GM21528 (cell line): ENCODE data around the gene ZBTB9.

Experiments used
- ATAC-seq: cut with Tn5 transposase; IDR thresholded peaks from one replicate; pipeline ENCODE4 v1.9.1; 2021; ENCODE audit warnings: mild to moderate bottlenecking, moderate library complexity; ENCODE audit not compliant: unreplicated experiment, low FRiP score

The ZBTB9 gene

DNA sequence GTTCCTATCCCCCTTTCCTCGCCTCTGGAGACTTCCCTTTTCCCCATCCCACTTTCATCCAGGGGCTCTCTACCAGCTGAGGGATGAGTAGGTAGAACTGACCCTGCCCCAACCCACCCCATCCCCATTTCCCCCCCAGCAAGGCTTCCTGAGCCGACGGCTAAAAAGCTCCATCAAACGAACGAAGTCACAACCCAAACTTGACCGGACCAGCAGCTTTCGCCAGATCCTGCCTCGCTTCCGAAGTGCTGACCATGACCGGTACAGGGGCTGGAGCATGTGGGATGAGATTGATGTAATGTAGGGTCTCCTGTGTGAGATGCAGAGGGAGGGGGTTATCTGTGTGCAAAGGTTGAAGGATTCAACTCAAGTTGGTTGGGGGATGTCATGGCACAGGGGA is 21.8 kb upstream of the ZBTB9 start:
- no peak for ATAC-seq

- no peak for ATAC-seq
Measured at GRCh38 chr6:33433001-33433543, 21.3 kb upstream of the ZBTB9 start.

GRCh38 chr6:33433544-33434191 is 20.7 kb upstream of the ZBTB9 start:
- ATAC-seq: no peak

- ATAC-seq: no peak
Measured at GRCh38 chr6:33434961-33435360, 19.4 kb upstream of the ZBTB9 start.

DNA sequence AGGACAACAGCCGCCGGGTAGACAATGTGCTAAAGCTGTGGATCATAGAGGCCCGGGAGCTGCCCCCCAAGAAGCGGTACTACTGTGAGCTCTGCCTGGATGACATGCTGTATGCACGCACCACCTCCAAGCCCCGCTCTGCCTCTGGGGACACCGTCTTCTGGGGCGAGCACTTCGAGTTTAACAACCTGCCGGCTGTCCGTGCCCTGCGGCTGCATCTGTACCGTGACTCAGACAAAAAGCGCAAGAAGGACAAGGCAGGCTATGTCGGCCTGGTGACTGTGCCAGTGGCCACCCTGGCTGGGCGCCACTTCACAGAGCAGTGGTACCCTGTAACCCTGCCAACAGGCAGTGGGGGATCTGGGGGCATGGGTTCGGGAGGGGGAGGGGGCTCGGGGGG is 16.7 kb upstream of the ZBTB9 start:
- ATAC-seq: no peak

DNA sequence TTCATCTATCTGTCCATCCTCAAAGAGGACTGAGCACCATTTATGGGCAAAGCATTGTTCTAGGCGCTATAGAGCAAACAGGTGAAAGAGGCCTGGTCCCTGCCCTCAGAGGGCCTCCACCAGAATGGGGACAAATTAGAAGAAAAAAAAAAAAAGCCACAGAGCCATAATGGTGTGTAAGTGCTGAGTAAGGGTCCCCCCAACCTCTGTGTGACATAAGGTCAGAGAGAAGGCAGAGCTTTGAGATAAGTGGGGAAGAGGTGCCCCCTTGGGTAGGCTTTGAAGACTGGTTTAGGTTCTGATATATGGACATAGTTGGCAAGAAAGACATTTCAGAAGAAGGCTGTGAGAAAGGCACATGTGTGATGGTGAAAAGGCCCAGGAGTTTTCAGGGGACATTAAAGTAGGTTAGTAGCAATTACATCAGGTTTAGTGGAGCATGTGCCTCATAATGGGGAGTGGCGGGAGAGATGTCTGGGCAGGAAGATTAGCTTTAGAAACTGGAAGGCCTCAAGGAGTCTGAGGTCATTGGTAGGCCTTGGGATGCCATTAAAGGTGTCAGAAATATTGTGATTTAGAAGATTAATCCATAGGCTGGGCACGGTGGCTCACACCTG is 15.3 kb upstream of the ZBTB9 start:
- no peak for ATAC-seq

DNA sequence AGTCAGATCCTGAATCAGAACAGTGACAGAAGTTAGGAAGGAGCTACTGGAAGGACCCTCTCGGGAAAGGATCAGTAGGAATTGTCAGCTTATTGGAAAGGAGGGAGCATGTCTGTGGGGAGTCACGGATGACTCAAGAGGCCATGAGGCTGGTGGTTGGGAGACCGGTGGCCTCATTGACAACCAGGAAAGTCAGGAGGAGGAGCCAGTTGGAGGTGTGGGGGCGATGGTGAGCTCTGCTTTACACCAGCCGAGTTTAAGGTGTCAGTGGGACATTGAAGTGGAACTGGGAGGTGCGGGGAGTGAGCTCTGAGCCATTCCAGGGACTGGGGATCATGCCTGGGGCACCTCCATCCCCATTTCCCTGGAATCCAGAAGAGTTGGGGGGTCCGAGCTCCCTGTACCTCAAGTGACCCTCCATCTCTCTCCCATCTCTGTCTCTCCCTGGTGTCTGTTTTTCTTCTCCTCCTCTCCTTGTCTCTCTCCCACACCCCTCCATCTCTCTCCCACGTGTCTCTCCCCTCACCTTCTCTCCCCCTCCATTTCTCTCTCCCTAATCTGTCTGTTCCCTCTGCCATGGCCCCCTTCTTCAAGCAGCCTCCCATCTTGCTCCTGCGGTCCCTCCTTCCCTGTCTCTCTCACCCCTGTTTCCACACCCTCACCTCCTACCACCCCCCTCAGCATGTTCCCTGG is 14.3 kb upstream of the ZBTB9 start:
- no peak for ATAC-seq

- ATAC-seq: no peak
Measured at GRCh38 chr6:33440649-33441309, 13.6 kb upstream of the ZBTB9 start.

DNA sequence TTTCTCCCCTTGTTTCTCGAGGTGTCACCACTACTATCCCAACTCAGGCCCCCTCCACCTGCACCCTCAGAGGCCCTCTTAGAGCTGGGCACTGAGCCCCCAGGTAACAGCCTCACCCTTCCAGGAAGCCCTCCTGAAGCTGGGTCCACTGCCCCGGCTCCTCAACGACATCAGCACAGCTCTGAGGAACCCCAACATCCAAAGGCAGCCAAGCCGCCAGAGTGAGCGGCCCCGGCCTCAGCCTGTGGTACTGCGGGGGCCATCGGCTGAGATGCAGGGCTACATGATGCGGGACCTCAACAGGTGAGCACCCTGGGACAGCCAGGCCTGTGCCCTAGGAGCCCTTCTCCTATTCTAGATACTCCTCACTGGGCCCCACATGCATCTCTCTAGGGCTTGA is 12.9 kb upstream of the ZBTB9 start:
- ATAC-seq: no peak

DNA sequence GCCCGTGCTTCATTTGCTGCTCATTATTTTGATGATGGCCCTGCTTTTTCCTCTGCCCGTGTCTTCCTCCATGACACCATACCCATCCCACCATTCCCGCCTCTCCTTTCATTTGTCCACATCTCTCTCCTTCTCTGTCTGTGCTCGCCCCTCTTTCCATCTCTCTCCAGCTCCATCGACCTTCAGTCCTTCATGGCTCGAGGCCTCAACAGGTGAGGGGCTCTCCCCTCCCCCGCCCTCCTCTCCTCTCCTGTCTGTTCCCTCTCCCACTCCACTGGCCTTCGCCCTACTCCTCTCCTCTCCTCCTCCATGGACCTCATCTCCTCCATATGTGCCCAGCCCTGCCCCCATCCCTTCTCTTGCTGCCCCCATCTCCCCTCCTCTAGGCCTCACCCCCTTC is 12.1 kb upstream of the ZBTB9 start:
- ATAC-seq: no peak

DNA sequence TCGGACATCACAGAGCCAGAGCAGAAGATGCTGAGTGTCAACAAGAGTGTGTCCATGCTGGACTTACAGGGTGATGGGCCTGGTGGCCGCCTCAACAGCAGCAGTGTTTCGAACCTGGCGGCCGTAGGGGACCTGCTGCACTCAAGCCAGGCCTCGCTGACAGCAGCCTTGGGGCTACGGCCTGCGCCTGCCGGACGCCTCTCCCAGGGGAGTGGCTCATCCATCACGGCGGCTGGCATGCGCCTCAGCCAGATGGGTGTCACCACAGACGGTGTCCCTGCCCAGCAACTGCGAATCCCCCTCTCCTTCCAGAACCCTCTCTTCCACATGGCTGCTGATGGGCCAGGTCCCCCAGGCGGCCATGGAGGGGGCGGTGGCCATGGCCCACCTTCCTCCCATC is 11.4 kb upstream of the ZBTB9 start:
- ATAC-seq: no peak

GRCh38 chr6:33443619-33444504 is 10.5 kb upstream of the ZBTB9 start:
- ATAC-seq: no peak

DNA sequence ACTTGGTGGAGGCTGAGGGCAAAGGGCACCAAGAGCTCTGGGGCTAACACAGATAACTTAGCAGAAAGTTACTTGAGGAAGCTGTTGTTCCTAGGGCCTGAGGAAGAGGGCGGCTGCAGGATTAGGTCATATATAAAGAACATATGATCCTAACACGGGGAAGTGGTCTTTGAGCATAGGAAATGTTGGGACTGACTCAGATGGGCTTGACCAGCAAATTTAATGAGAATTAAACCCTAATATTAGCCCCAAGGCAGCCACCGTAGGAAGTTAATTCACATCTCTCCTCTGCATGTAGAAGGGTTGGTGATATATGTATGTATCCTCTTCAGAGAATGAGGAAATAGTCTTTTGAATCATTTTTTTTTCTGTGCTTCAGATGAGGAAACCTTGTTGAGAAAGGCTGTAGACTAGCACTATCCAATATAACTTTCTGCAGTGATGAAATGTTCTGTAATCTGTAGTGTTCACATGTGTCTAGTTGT is 9.2 kb upstream of the ZBTB9 start:
- ATAC-seq: no peak

DNA sequence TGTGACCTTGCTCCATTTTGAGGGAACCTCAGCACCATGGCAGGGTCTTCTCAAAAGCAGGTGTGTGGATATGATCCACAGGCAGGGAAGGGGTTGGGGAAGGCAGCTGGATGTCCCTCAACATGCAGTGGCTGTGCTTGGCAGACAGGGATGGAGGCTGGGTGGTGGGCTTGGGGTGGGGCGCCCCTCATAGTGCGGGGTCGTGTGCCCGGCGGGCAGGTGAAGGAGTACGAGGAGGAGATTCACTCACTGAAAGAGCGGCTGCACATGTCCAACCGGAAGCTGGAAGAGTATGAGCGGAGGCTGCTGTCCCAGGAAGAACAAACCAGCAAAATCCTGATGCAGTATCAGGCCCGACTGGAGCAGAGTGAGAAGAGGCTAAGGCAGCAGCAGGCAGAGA is 8.0 kb upstream of the ZBTB9 start:
- ATAC-seq: no peak

- no peak for ATAC-seq
Measured at GRCh38 chr6:33450434-33450833, 3.9 kb upstream of the ZBTB9 start.

DNA sequence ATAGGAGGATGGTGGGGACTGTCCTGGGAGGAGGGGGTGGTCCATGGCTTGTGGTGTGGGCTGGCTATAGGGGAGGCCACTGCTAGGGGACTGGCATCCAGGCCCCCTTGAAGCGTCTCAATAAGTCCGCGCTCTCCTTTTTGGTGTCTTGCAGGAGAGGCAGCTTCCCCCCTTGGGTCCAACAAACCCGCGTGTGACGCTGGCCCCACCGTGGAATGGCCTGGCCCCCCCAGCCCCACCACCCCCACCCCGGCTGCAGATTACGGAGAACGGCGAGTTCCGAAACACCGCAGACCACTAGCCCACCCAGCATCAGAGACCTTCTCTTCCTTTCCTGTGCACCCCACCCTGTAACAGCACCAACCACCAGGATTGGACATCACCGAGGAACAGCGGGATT is 2.8 kb upstream of the ZBTB9 start:
- ATAC-seq: no peak

DNA sequence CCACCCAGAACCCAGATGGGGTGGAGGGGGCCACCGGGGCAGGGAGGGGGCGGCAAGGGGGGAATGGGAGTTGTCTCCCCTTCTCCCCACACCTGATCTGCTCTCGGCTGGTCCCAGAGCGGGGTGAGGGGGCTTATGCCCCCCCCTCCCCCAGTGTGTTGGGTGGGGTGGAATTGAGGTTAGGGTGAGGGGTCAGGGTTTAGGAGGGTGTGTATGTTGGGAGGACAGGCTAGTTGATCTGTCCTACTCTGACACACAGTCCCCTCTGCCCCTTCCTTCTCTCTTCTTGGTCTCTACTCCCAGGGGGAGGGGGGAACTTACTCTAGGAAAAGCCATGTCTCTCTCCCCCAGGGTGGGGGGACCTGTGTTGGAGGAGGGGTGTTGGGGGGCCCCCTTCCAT is 1.9 kb upstream of the ZBTB9 start:
- no peak for ATAC-seq

- no peak for ATAC-seq
Measured at GRCh38 chr6:33453393-33454008, 875 bp upstream of the ZBTB9 start.

DNA sequence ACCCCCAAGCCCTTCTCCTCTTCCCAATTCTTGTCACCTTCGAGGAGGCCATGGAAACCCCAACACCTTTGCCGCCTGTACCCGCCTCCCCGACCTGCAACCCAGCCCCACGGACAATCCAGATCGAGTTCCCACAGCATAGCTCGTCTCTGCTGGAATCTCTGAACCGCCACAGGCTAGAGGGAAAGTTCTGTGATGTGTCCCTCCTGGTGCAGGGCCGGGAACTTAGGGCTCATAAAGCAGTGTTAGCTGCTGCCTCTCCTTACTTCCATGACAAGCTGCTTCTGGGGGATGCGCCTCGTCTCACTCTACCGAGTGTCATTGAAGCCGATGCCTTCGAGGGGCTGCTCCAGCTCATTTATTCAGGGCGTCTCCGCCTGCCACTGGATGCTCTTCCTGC is 675 bp downstream of the ZBTB9 start:
- ATAC-seq: no peak

DNA sequence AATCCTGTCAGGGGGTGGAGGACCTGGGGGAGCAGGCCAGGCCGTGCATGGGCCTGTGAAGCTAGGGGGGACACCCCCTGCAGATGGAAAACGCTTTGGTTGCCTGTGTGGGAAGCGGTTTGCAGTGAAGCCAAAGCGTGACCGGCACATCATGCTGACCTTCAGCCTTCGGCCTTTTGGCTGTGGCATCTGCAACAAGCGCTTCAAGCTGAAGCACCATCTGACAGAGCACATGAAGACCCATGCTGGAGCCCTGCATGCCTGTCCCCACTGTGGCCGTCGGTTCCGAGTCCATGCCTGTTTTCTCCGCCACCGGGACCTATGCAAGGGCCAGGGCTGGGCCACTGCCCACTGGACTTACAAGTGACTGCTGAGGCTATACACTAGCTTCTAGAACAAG is 1.8 kb downstream of the ZBTB9 start:
- no peak for ATAC-seq
